Measurements from ENCODE around the gene KCNT1.

Gene KCNT1

DNA sequence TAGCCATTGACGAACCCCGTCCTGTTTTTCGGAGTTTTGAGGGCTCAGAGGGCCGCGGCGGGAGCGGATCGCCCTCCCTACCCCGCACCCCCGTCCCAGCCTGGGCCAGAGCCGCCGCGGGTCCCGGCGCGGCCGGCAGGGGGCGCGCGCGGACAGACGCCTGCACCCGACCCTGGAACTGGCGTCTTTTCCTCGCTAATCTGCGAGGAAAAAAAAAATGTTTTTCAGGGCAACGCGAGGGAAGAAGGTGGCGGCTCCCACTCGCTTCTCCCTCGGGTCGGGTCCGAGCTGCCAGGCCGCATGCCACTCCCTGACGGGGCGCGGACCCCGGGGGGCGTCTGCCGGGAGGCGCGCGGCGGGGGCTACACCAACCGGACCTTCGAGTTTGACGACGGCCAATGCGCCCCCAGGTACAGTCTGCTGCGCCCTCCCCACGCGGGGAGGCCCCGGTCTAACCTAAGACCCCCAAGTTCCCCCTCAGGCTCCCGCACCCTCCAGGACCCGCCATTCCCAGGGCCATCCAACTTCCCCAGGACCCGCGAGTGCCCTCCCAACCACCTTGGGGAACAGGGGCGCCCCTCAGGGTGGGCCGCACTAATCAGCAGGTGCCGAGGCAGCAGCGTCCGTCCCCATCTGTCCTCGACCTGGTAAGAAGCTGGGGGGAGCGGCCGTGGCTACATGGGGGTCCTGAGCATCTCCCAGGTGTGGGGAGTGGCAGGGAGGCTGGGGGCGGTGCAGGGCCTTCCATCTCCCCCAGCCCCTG lies at the start of gene KCNT1:
KCNT1 (plus strand) TSS at position 227 of the 763 bp plus-strand sequence; CDS start at position 301, 74 bp downstream.
- Mint-ChIP-seq H3K27ac (no peak within 1 kb of the TSS), H3K4me1 (no peaks in the 10 kb centered on the region), H3K9me3 (no peaks in the 10 kb centered on the region), H3K36me3 (ENCODE audit: low read depth) (no peaks in the 10 kb centered on the region), H3K27me3 (peaks cover 5% of the 10 kb centered on the region), H3K4me3 (no peak within 1 kb of the TSS)
- peak; percentile 20 for ATAC-seq
- peak; percentile 70 for DNase-seq

DNA sequence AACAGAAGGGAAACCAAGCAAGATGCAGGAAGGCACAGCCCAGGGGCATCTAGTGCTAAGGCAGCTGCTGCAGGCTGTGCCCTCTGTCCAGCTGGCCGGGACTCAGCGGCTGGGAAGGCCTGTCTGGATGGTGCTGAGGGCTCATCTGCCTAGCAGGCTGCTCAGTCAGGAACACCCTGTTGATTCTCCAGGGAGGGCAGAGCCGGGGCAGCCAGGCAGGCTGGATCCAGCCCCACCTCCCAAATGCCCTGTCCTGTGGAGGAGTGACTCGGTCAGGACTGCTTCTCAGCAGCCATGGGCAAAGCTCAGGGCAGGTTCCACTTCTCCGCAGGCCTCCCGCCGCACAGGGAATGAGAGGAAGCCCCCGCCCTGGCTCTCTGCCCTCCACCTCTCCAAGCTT lies 46.7 kb upstream of the KCNT1 start:
- H3K27me3 Mint-ChIP-seq, result peaks cover 9% of the 10 kb centered on the region
- no peak overlapping the region for H3K27ac Mint-ChIP-seq
- no peaks in the 10 kb centered on the region for H3K4me1 Mint-ChIP-seq
- H3K9me3 Mint-ChIP-seq, result peaks cover 3% of the 10 kb centered on the region
- ATAC-seq, result no peak
- peaks cover 1% of the 10 kb centered on the region for H3K36me3 Mint-ChIP-seq (ENCODE audit: low read depth)
- DNase-seq, result no peak
- no peak overlapping the region for H3K4me3 Mint-ChIP-seq

- Mint-ChIP-seq H3K4me3 (no peak overlapping the region), H3K27ac (no peak overlapping the region), H3K27me3 (peaks cover 5% of the 10 kb centered on the region), H3K9me3 (no peaks in the 10 kb centered on the region), H3K36me3 (ENCODE audit: low read depth) (no peaks in the 10 kb centered on the region), H3K4me1 (no peaks in the 10 kb centered on the region)
- no peak for ATAC-seq
- no peak for DNase-seq
Measured at GRCh38 chr9:135657416-135657815, 44.6 kb upstream of the KCNT1 start.

- no peak overlapping the region for H3K27ac Mint-ChIP-seq
- ATAC-seq (no peak), DNase-seq (no peak)
- H3K4me3 Mint-ChIP-seq, result no peak overlapping the region
- H3K27me3 Mint-ChIP-seq, result peaks cover 2% of the 10 kb centered on the region
- H3K4me1 Mint-ChIP-seq, result no peaks in the 10 kb centered on the region
- no peaks in the 10 kb centered on the region for H3K36me3 Mint-ChIP-seq (ENCODE audit: low read depth)
- H3K9me3 Mint-ChIP-seq, result no peaks in the 10 kb centered on the region
Measured at GRCh38 chr9:135659252-135659651, 42.7 kb upstream of the KCNT1 start.

DNA sequence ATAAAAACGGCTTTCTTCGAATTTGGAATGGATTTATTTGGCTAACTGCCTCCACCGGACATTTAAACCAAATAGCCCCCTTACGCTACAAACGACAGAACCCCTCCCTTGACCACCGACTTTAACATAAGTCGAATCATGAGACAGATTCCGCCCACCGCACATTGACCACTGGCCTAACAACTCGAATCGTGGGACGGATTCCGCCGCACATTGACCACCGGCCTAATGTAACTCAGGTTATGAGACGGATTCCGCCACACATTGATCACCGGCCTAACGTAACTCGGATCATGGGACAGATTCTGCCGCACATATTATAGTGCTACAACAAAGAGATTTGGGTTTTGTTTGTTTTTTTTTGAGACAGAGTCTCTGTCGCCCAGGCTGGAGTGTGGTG lies 41.6 kb upstream of the KCNT1 start:
- H3K36me3 Mint-ChIP-seq (ENCODE audit: low read depth), result no peaks in the 10 kb centered on the region
- no peak overlapping the region for H3K4me3 Mint-ChIP-seq
- peaks cover 2% of the 10 kb centered on the region for H3K27me3 Mint-ChIP-seq
- no peak for ATAC-seq
- no peak overlapping the region for H3K27ac Mint-ChIP-seq
- H3K4me1 Mint-ChIP-seq, result no peaks in the 10 kb centered on the region
- no peak for DNase-seq
- H3K9me3 Mint-ChIP-seq, result no peaks in the 10 kb centered on the region

GRCh38 chr9:135661816-135662560 lies 40.0 kb upstream of the KCNT1 start:
- DNase-seq (no peak), ATAC-seq (no peak)
- Mint-ChIP-seq H3K4me1 (no peaks in the 10 kb centered on the region), H3K27ac (no peak overlapping the region), H3K27me3 (no peaks in the 10 kb centered on the region), H3K4me3 (no peak overlapping the region), H3K9me3 (no peaks in the 10 kb centered on the region), H3K36me3 (ENCODE audit: low read depth) (no peaks in the 10 kb centered on the region)

DNA sequence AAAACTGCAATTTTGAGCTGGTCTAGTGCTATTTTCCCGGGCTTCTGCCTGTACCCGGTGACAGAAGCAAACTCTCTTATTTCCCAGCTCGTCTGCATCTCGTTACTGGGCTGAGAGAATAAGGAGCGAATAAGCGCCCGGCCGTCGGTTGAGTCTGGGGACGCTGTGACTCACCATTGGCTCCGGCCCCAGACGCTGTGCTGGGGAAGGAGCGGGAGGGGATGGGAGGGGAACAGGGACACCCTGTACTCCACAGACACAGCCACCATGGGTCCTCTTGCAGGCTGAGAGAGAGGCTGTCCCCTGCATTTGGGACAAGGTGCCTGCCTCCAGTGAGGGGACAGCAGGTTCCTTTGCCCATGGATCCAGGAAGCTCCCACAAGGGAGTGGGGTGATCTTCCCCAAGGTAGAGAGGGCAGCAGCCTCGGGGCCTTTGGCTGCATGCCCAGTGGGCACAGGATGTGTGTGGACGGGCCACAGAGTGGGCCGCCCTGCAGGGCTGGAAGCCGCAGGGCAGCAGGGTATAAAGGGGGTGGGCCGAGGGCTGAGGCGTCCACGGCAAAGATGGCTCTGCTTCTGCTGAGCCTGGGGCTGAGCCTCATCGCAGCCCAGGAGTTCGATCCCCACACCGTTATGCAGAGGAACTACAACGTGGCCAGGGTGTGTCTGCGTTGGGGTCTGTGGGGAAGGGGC lies 39.1 kb upstream of the KCNT1 start, which contains the start of gene LCN9:
LCN9 (plus strand) TSS at position 552 of the 693 bp plus-strand sequence; CDS start at position 565, 13 bp downstream.
- H3K27me3 Mint-ChIP-seq, result no peaks in the 10 kb centered on the region
- no peak for ATAC-seq
- H3K27ac Mint-ChIP-seq, result no peak within 1 kb of the TSS

GRCh38 chr9:135663451-135663770 lies 38.6 kb upstream of the KCNT1 start:
- no peaks in the 10 kb centered on the region for H3K9me3 Mint-ChIP-seq
- no peak overlapping the region for H3K27ac Mint-ChIP-seq
- DNase-seq (no peak), ATAC-seq (no peak)
- no peaks in the 10 kb centered on the region for H3K4me1 Mint-ChIP-seq
- H3K36me3 Mint-ChIP-seq (ENCODE audit: low read depth), result no peaks in the 10 kb centered on the region
- H3K27me3 Mint-ChIP-seq, result no peaks in the 10 kb centered on the region
- no peak overlapping the region for H3K4me3 Mint-ChIP-seq

More for the DNA sequence above, 39.1 kb upstream of the KCNT1 start, which contains the start of gene LCN9:
- H3K36me3 Mint-ChIP-seq (ENCODE audit: low read depth), result no peaks in the 10 kb centered on the region
- no peak for DNase-seq
- no peaks in the 10 kb centered on the region for H3K4me1 Mint-ChIP-seq
- H3K4me3 Mint-ChIP-seq, result no peak within 1 kb of the TSS
- H3K9me3 Mint-ChIP-seq, result no peaks in the 10 kb centered on the region

- no peaks in the 10 kb centered on the region for H3K4me1 Mint-ChIP-seq
Measured at GRCh38 chr9:135663857-135664256, 38.1 kb upstream of the KCNT1 start.

DNA sequence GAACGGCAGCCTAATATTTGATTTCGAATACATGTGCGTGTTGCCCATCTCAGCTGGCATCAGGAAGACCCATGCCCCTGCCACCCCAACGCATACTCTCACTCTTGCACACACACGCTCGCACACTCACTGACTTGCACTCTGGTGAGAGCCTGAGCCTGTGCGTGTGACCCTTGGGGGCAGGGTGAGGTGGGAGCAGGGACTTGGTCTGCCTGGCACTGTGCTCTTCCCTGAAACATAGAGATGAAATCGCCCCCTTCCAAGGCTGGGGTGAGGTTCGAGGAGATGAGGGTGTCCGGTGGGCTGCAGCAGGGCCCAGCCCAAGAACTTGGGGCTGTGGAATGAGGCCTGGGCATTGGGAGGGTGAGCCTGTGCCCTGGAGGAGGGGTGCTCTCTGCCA lies 37.7 kb upstream of the KCNT1 start:
- Mint-ChIP-seq H3K9me3 (no peaks in the 10 kb centered on the region), H3K27me3 (no peaks in the 10 kb centered on the region), H3K4me1 (no peaks in the 10 kb centered on the region), H3K4me3 (no peak overlapping the region), H3K27ac (no peak overlapping the region), H3K36me3 (ENCODE audit: low read depth) (no peaks in the 10 kb centered on the region)
- DNase-seq (no peak), ATAC-seq (no peak)

More at GRCh38 chr9:135663857-135664256, 38.1 kb upstream of the KCNT1 start:
- DNase-seq (no peak), ATAC-seq (no peak)
- H3K27ac Mint-ChIP-seq, result no peak overlapping the region
- no peak overlapping the region for H3K4me3 Mint-ChIP-seq
- H3K9me3 Mint-ChIP-seq, result no peaks in the 10 kb centered on the region
- no peaks in the 10 kb centered on the region for H3K36me3 Mint-ChIP-seq (ENCODE audit: low read depth)
- H3K27me3 Mint-ChIP-seq, result no peaks in the 10 kb centered on the region

GRCh38 chr9:135664801-135665794 lies 36.9 kb upstream of the KCNT1 start:
- DNase-seq (no peak), ATAC-seq (no peak)
- H3K27me3 Mint-ChIP-seq, result no peaks in the 10 kb centered on the region
- H3K36me3 Mint-ChIP-seq (ENCODE audit: low read depth), result no peaks in the 10 kb centered on the region
- no peaks in the 10 kb centered on the region for H3K4me1 Mint-ChIP-seq
- H3K9me3 Mint-ChIP-seq, result no peaks in the 10 kb centered on the region
- H3K27ac Mint-ChIP-seq, result no peak overlapping the region
- no peak overlapping the region for H3K4me3 Mint-ChIP-seq

- Mint-ChIP-seq H3K27me3 (no peaks in the 10 kb centered on the region), H3K36me3 (ENCODE audit: low read depth) (no peaks in the 10 kb centered on the region), H3K27ac (no peak overlapping the region), H3K4me3 (no peak overlapping the region), H3K9me3 (no peaks in the 10 kb centered on the region), H3K4me1 (no peaks in the 10 kb centered on the region)
- no peak for DNase-seq
- no peak for ATAC-seq
Measured at GRCh38 chr9:135665795-135666189, 36.2 kb upstream of the KCNT1 start.

DNA sequence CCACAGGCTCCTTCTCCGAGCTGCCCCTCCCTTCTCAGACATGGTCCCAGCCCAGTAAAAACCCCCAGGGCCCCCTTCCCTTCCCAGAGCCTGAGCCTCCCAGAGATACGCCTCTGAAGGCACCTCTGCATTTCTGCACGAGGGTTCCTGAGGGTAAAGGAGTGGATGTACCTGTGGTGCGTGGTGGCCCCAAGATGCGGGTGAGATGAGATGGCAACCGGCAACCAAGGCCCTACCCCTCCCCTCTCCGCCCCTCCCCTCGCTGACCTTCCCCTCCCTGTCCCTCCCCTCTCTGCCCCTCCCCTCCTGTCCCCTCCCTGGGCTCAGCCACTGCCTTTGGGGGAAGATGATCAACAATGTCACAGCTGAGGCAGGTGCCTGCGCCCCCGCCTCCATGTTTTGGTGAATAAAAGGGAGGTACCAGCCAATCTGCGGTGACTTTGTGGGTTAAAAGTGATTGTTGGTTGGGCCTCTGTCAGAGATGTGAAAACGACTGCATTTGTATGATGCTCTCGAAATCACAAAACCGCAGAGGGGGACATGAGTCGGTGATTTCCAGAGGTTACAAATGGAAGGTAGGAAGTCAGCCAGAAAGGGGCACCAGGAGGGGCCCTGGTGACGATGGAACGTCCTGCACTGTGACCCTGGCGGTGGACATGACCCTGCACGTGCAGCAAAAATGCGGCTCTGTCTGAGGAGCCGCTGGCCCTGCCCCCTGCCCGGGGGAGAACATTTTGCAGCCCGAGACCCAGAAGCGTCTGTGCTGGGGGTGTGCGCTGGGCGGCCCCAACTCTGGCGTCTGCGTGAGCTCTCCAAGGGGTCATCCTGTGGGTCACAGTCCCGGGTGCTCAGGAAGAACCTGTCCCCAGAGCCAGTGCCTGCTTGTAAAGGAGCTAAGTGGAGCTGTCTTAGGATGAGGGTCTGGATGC lies 35.2 kb upstream of the KCNT1 start:
- no peak for ATAC-seq
- Mint-ChIP-seq H3K36me3 (ENCODE audit: low read depth) (no peaks in the 10 kb centered on the region), H3K27me3 (no peaks in the 10 kb centered on the region)

More for the DNA sequence above, 35.2 kb upstream of the KCNT1 start:
- DNase-seq, result no peak
- Mint-ChIP-seq H3K4me1 (no peaks in the 10 kb centered on the region), H3K27ac (no peak overlapping the region), H3K4me3 (no peak overlapping the region), H3K9me3 (no peaks in the 10 kb centered on the region)

All from activated naive CD8-positive, alpha-beta T cell treated with anti-CD3 and anti-CD28 coated beads, Interleukin-2, amount 50 U/mL, for 24 hours (primary cell).